Measurements from ENCODE around the gene UPF2. TPM values are rescaled to one million over a fixed set of nuclear protein-coding genes. Genes with fewer than 3 reads are reported as not detected.
A peak's percentile ranks its signal among the peaks of the same experiment; 100 is the strongest.

Gene UPF2
- total RNA-seq (10 to 100 TPM; 16.4 to 19.6 TPM), polyA plus RNA-seq (10 to 100 TPM in 1 of 2 donors, 1 to 10 TPM in 1; 6.6 to 16.3 TPM)

GRCh38 chr10:12042797-12043651, at the start of gene UPF2:
Gene UPF2 (minus strand): TSS chr10:12042809. CDS start chr10:12035423, 7,386 bp downstream.
- no peak for TF ChIP-seq ATF3 (IDR thresholded peaks at IDR 0.05)
- TF ChIP-seq JUND (IDR thresholded peaks at IDR 0.05): no peak
- peak; percentile 9 for TF ChIP-seq FOXA1 (IDR thresholded peaks at IDR 0.05)
- TF ChIP-seq RXRA (IDR thresholded peaks at IDR 0.05): peak; percentile 42 to 56
- no peak for TF ChIP-seq HNF4A (conservative IDR thresholded peaks at IDR 0.05)
- no peak for TF ChIP-seq CTCF (IDR thresholded peaks at IDR 0.05; ENCODE audit: low read depth, low read length, missing input control)
- peak; percentile 84 for TF ChIP-seq MAX (IDR thresholded peaks at IDR 0.05)
- TF ChIP-seq HNF4G (IDR thresholded peaks at IDR 0.05): no peak
- no peak for TF ChIP-seq REST (IDR thresholded peaks at IDR 0.05)
- TF ChIP-seq FOXA2 (IDR thresholded peaks at IDR 0.05): peak; percentile 32
- peak; percentile 95 for TF ChIP-seq ZBTB33 (IDR thresholded peaks at IDR 0.05)
- TF ChIP-seq GABPA (IDR thresholded peaks at IDR 0.05 in 1 of 2, conservative IDR thresholded peaks at IDR 0.05 in 1 of 2): peak; percentile 39 to 87
- TF ChIP-seq SP1 (IDR thresholded peaks at IDR 0.05): peak; percentile 90
- TF ChIP-seq RAD21 (IDR thresholded peaks at IDR 0.05): peak; percentile 15 to 17
- peak; percentile 30 for TF ChIP-seq TAF1 (conservative IDR thresholded peaks at IDR 0.05)
- peak; percentile 91 for TF ChIP-seq YY1 (IDR thresholded peaks at IDR 0.05)
- no peak for TF ChIP-seq NR2F2 (IDR thresholded peaks at IDR 0.05)
- TF ChIP-seq EGR1 (IDR thresholded peaks at IDR 0.05; ENCODE audit: low read depth in 2 of 2): peak; percentile 61 to 65
- Histone ChIP-seq H3K27me3 (ENCODE audit: control insufficient read depth in 4 of 4, insufficient read depth in 4 of 4, low read length in 3 of 4) (no peaks in the 10 kb centered on the region), H3K9ac (ENCODE audit: low read depth in 1 of 2, low read length in 2 of 2) (peak within 1 kb of the TSS; percentile 70 to 95), H3K36me3 (ENCODE audit: control insufficient read depth in 4 of 4, insufficient read depth in 3 of 4, low read depth in 1 of 4, low read length in 3 of 4) (no peaks in the 10 kb centered on the region), H3K4me3 (ENCODE audit: low read depth in 1 of 3, low read length in 3 of 3) (peak within 1 kb of the TSS; percentile 93 to 96 (median 95)), H3K27ac (ENCODE audit: low read depth in 1 of 2, low read length in 2 of 2) (peak within 1 kb of the TSS; percentile 99 to 100), H3K4me1 (ENCODE audit: control insufficient read depth in 4 of 4, insufficient read depth in 4 of 4, low read length in 3 of 4) (peaks cover 6 to 29% (median 17%) of the 10 kb centered on the region in 4 donors), H3K9me3 (ENCODE audit: control insufficient read depth in 4 of 4, low read length in 3 of 4) (no peaks in the 10 kb centered on the region)
- DNase-seq (ENCODE audit: low spot score): peak; percentile 98
- 3% methylated on average over 56 of the region's 56 CpGs for WGBS
